GM12873 (cell line): ENCODE data around the gene GAS1.

Source experiments
- CTCF ChIP-seq: IDR thresholded peaks from 2 replicates; pipeline ENCODE4 v1.5.1; 2012; ENCODE audit warnings: low read depth, mild to moderate bottlenecking, moderate library complexity, low read length, control low read depth; ENCODE audit not compliant: insufficient read depth; ENCODE audit errors: missing control alignments

Gene GAS1

GRCh38 chr9:86975606-86976005 is 28.3 kb upstream of the GAS1 start:
- no peak for TF ChIP-seq CTCF

GRCh38 chr9:86975036-86975435 is 27.7 kb upstream of the GAS1 start:
- no peak for TF ChIP-seq CTCF

GRCh38 chr9:86974421-86974820 is 27.1 kb upstream of the GAS1 start:
- TF ChIP-seq CTCF: no peak

- no peak for TF ChIP-seq CTCF
Observed at GRCh38 chr9:86971742-86972141, 24.4 kb upstream of the GAS1 start.

- TF ChIP-seq CTCF: no peak
Observed at GRCh38 chr9:86968258-86968920, 21.1 kb upstream of the GAS1 start.

- no peak for TF ChIP-seq CTCF
Observed at GRCh38 chr9:86966852-86967511, 19.7 kb upstream of the GAS1 start.

- TF ChIP-seq CTCF: no peak
Observed at GRCh38 chr9:86965636-86966395, 18.5 kb upstream of the GAS1 start.
